NB4 (cell line): Measurements from ENCODE around the gene TGM4.

Experiments used
- CTCF ChIP-seq: IDR thresholded peaks from one replicate; pipeline ENCODE4 v1.5.1; 2012; ENCODE audit warnings: low read depth, low read length
- MAX ChIP-seq: IDR thresholded peaks from 2 replicates; pipeline ENCODE4 v1.6.1; 2011; ENCODE audit warnings: low read depth, low read length
- MYC ChIP-seq: IDR thresholded peaks from 2 replicates; pipeline ENCODE4 v1.6.1; 2011; ENCODE audit warnings: low read depth, low read length
- POLR2A ChIP-seq: IDR thresholded peaks from 2 replicates; pipeline ENCODE4 v1.6.1; 2011; ENCODE audit warnings: mild to moderate bottlenecking; ENCODE audit not compliant: insufficient read length; ENCODE audit errors: extremely low read depth

GRCh38 chr3:44842376-44842775, 32.0 kb upstream of the TGM4 start:
- TF ChIP-seq POLR2A (no peak), CTCF (no peak), MAX (no peak), MYC (no peak)
